GM12865 (cell line): ENCODE data around the gene PRR27.
"Not testable (repeated sequence)": the region's sequence is repeated elsewhere in the genome, so short reads cannot be mapped to it uniquely, and the experiment has no call there.

Source experiments
- DNase-seq: peaks from one replicate; pipeline ENCODE4 v3.0.0; 2010; ENCODE audit warnings: low read depth
- H3K4me3 ChIP-seq: 2 replicates; pipeline ENCODE4 v1.5.1; 2011; ENCODE audit warnings: mild to moderate bottlenecking, low read depth, low read length, control low read depth
- CTCF ChIP-seq: IDR thresholded peaks from 2 replicates; pipeline ENCODE4 v1.5.1; 2011; ENCODE audit warnings: low read length, control low read depth, low read depth, inconsistent platforms; ENCODE audit not compliant: insufficient read depth; ENCODE audit errors: missing control alignments

Gene PRR27

GRCh38 chr4:70192895-70193294 is 38.9 kb downstream of the PRR27 start:
- no peak for DNase-seq
- H3K4me3 ChIP-seq = no peak overlapping the region
- TF ChIP-seq CTCF = no peak

GRCh38 chr4:70195425-70195824 is 41.4 kb downstream of the PRR27 start, which contains the start of gene ODAM:
ODAM (plus strand) TSS chr4:70195725; CDS start chr4:70196544, 819 bp downstream.
- no peak for DNase-seq
- no peak for TF ChIP-seq CTCF
- no peak within 1 kb of the TSS for H3K4me3 ChIP-seq

- DNase-seq = no peak
- no peak overlapping the region for H3K4me3 ChIP-seq
- TF ChIP-seq CTCF = no peak
Measured at GRCh38 chr4:70196857-70197256, 42.8 kb downstream of the PRR27 start.

GRCh38 chr4:70197842-70198241 is 43.8 kb downstream of the PRR27 start:
- TF ChIP-seq CTCF = no peak
- no peak for DNase-seq
- H3K4me3 ChIP-seq = no peak overlapping the region

- no peak for DNase-seq
- H3K4me3 ChIP-seq = no peak overlapping the region
- TF ChIP-seq CTCF = no peak
Measured at GRCh38 chr4:70203601-70204000, 49.6 kb downstream of the PRR27 start.

- H3K4me3 ChIP-seq, DNase-seq: not testable (repeated sequence)
Measured at GRCh38 chr4:70212752-70213151, 58.7 kb downstream of the PRR27 start.
